HG02759 (cell line): ENCODE results near the gene C9orf43.
"Not testable (repeated sequence)": the region's sequence is repeated elsewhere in the genome, so short reads cannot be mapped to it uniquely, and the experiment has no call there.

Source experiments
- ATAC-seq: cut with Tn5 transposase; IDR thresholded peaks from one replicate; pipeline ENCODE4 v1.9.1; 2021; ENCODE audit warnings: mild to moderate bottlenecking, moderate library complexity; ENCODE audit not compliant: unreplicated experiment

C9orf43 gene, protein sequence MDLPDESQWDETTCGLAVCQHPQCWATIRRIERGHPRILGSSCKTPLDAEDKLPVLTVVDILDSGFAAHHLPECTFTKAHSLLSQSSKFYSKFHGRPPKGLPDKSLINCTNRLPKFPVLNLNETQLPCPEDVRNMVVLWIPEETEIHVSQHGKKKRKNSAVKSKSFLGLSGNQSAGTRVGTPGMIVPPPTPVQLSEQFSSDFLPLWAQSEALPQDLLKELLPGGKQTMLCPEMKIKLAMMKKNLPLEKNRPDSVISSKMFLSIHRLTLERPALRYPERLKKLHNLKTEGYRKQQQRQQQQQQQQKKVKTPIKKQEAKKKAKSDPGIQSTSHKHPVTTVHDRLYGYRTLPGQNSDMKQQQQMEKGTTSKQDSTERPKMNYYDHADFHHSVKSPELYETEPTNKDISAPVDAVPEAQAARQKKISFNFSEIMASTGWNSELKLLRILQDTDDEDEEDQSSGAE

DNA sequence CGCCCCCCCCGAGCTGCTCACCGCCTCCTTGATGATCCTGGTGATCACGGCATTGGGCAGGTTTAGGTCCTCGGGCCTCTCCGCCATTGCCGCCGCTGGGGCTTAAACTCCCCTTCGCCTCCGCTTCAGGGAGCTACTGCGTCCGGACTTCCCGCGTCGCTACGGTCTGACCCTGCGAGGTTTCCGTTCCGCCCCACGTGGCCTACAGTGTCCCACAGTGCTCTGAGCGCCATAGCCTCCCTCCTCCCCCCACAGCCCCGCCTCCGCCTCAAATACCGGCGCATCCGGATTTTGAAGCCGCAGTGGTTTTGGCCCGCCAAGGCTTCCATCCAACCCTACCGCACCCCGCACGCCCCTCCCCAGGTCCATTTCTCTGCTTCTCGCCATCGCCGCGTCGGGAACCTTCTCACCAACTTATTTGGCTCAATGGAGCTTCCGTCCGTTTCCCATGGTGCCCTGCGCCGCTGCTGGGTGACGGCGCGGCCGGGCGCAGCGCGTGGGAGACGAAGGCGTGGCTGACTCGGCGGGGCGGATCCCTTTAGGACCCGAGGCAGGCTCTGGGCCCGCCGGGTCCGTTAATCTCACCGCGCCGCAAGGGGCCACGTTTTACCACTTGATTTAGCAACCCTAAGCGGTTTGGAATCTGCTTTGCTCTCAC, at the start of gene C9orf43, which contains the start of gene POLE3:
Gene C9orf43, plus strand, starts transcription at position 541 of the 658 bp plus-strand sequence. CDS start 2,747 bp downstream, outside the sequence.
Gene POLE3, minus strand, starts transcription at position 469 of the 658 bp plus-strand sequence. Its CDS starts 382 bp downstream, at position 87.
- peak; percentile 92 for ATAC-seq

DNA sequence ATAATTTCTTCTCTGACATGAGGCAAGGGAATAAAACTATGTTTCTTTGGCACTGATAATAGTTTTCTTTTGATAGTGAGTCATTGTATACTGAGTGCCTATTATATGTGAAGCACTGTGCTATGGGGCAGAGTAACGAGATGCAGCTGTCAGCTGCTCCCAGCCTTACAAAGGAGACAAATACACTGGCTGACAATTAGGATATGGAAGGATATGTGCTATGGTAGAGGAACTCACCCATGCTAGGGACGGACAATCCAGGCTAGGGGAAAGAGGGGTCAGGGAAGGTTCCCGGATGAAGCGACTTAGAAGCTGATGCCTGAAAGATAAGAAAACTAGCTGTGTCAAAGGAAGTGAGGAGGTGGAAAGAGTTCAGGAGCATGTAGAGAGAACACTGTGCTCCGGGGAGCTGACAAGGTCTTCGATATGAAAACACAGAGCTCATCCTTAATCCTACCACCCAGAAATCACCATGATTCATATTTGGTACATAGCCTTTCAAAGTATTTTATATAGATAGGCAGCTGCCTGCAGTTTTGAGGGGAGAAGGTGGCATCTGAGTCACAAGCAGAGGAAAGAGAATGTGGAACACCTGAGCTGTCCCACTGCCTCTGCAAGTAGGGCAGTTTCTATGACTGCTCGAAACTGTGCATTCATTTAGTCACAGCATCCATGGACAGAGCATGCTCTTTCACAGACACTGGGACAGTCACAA, 49.1 kb upstream of the C9orf43 start:
- ATAC-seq, result no peak

DNA sequence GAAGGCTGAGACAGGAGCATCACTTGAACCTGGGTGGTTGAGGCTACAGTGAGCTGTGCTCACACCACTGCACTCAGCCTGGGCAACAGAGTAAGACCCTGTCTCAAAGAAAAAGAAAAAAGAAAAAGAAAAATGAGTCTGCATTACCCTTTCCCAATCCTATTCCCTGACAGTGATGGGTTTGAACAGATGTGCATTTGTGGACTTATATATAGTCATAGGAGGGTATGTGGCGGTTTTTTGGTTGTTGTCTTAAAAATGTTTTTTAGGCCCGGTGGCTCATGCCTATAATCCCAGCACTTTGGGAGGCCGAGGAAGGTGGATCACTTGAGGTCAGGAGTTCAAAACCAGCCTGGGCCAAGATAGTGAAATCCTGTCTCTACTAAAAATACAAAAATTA, 47.2 kb upstream of the C9orf43 start:
- ATAC-seq, result no peak

DNA sequence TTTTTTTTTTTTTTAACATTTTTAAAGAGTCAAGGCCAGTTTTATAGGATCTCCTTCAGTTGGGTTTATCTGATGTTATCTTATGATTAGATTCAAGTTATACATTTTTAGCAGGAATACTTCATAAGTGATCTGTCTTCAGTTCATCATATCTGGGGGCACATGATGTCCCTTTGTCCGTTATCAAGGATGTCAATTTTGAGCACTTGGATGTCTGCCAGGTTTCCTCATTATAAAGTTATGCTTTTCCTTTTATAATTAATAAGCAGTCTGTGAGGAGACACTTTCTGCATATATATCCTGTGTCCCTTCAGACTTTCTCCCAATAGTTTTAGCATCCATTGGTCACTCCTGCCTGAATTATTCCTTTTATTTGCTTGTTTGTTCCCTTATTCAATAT, 45.6 kb upstream of the C9orf43 start:
- no peak for ATAC-seq

DNA sequence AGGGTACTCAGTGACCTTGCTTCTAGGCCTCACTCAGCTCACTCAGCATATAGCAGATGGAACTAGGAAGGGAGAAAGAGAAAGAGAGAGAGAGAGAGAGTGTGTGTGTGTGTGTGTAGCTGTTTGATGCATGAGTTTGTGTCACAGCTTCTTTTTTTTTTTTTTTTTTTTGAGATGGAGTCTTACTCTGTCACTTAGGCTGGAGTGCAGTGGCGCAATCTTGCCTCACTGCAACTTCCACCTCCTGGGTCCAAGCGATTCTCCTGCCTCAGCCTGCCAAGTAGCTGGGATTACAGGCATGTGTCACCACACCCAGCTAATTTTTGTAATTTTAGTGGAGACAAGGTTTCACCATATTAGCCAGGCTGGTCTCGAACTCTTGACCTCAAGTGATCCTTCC, 44.9 kb upstream of the C9orf43 start:
- not testable (repeated sequence) for ATAC-seq

DNA sequence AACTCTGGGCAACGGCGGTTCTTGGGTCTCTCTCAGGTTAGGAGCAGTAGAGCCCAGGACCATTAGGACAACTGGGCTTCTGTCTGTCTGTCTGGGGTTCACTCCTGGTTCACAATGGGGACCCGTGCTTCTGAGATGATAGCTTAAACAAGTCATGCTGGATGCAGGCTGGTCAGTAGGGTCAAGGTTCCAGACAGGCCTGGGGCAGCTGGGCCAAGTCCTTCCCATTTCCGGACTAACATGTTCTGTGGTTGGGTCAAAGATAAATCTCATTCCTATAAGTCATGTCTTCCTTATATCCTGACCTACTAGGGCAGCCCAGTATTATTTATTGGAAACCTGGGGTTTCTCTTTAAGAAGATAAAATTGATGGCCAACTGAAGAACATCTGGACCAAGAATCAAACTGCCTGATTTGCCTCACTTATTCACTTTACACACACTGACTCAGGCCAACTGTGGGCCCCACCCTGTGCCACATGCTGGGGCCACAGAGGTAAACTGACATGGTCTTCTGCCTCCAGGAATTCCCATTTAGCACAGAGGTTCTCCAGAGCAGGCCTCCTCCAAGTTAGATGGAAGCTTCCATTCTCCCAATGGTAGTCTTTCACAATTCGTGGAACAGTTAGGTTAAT, 42.1 kb upstream of the C9orf43 start:
- no peak for ATAC-seq

DNA sequence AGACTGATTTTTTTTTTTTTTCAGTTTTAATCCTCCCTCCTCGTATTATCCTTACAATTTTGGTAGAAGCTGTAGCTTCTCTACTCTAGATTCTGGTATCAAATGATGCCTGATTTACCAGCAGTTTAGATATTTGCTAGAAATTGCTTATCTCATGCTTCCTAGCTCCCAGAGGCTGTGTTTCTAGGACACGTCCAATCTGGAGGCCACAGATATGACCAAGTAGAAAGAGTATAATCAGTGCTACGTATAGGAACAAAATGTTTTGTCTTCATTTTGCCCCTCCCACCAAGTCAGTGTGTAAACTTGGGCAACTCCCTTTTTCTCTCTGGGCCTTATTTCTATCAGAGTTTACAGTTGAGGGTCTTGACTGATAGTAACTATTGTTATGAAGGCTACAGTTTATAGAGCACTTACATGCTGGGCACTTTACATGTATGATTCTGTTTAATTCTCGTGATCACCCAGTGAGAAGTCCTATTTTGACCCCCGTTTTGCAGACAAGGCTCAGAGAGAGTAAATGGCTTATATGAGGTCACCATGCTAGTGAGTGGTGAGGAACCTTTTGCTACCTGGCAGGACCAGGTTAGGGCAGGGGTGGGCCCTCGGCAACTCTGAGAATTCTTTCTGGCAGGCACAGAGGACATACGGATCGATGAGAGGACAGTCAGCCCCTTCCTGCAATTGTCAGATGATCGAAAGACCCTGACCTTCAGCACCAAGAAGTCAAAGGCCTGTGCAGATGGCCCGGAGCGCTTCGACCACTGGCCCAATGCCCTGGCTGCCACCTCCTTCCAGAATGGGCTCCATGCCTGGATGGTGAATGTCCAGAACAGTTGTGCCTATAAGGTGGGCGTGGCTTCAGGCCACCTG, 41.3 kb upstream of the C9orf43 start:
- no peak for ATAC-seq

DNA sequence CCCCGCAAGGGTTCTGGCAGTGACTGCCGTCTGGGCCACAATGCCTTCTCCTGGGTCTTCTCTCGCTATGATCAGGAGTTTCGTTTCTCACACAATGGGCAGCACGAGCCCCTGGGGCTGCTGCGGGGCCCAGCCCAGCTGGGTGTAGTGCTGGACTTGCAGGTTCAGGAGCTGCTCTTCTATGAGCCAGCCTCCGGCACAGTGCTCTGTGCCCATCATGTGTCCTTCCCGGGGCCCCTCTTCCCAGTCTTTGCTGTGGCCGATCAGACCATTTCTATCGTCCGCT, 40.7 kb upstream of the C9orf43 start:
- no peak for ATAC-seq

DNA sequence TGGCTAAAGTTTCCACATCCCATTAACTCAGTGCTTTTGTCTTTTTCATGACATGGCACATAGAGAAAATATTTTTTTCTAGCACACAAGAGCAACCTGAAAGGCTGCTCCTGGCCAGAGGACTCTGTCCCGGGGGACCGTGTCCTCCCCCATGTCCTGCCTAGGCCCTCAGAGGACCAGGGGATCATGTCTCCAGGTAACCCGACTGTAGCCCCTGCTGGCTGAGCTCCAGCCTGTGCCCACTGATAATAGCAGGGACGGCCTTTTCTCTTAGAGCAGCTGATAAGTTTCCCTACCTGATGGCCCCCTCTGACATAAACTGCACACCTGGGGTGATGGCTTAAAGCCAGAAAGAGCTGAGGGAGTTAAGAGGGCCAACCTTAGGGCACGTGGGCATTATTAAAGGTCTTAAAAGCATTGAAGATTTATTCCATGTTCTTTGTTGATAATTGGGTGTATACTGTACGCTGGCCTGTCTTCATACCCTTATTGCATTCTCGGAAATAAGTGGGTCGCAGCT, 39.7 kb upstream of the C9orf43 start:
- ATAC-seq, result no peak

DNA sequence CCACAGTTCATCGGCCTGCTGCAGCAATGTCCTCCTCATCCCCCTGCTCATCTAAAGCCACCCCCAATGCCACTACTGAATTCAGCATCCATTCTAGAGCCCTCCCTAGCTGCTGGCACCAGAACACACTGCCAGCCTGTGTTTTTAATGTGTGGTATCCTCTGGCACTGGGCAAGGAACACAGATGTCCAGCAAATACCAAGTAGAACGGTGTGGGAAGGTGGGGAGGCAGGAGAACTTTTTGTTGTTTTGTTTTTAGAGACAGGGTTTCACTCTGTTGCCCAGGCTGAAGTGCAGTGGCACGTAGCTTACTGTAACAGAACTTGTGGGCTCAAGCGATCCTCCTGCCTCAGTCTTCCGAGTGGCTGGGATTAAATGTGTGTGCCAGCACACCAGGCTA, 38.5 kb upstream of the C9orf43 start:
- ATAC-seq, result no peak

DNA sequence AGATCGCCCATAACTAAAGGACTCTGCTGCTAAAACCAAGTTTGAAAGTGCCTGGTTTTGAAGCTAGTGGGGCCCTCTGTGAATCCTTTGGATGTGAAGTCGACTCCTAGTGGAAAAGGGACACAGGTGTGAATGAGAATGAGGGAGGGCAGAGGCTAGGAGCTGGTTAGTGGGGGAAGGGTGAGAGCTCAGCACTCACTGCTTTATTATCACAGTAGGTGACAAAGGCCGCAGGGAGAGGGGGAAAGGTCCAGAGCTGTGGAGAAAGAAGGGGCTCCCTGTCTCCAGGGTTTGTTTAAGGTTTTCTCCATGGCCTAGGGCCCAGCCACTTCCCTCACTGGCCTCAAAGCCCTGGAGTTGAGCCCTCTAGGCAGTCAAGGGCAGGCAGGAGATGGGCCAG, 37.3 kb upstream of the C9orf43 start:
- ATAC-seq, result no peak

DNA sequence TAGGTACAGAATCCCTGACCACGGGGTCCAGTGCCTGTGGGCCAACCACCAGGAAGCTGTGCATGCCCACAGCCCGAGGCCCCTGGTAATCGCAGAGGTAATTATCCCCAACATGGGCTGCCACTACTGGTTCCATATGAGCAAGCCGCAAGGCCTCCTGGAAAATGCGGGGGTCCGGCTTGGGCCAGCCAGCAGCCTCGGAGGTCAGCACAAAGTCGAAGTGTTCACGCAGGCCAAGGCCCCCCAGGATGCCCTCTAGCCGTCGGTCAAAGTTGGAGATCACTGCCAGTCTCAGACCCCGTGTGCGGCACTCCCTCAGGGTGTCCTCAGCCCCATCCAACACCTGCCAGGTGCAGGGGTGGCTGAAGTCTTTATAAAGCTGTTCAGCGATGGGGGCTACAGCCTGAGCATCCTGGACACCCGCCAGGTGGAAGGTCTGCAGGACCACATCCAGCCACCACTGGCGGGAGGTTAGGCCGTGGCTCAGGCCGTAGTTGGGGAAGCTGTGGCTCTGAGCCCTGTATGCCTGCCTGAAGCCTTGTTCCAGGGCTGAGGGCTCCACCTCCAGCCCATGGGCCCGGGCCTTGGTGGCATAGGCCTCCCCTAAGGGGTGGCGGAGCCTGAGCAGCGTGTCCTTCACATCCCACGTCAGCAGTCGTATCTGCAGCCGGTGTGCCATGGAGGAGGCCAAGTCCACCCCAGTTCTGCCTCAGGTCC, 36.7 kb upstream of the C9orf43 start:
- no peak for ATAC-seq

DNA sequence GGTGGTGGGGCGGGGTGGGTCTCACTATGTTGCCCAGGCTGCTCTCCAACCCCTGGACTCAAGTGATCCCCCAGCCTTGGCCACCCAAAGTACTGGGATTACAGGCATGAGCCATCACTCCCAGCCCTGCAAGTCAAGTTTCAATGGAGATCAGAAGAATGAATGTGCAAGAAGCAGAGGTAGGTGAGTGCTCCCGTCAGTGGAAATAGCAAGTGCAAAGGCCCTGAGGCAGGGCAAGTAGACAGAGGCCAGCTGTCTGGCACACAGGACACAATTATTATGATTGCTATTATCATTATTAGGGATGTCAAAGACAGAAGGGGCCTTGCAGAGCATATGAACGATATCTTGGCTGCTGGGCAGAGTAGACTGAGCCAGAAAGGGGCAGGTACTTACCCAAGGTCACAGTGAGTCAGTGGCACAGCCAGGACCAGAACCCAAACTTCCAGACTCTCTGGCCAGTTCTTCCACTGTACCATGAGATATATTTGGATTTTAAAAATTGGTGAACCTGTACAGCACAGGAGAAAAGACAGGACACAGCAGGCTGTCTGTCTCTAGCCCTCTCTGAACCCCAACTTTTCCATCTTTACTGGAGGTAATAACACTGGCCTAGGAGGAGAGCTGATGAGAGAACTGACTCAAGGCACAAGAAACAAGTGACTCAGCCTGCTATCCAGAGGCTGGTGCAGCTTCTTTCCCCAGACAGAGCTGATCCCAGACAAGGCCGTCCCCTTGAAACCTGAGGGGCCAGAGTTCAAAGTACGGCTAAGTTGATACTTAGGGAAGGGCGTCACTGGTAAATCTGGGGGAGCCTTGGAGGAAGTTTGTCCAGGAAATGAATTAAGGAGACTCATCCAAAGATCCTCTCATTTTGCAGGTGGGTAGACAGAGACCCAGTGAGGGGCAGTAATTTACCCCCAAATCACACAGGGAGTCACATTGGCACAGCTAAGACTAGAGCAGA, 35.2 kb upstream of the C9orf43 start:
- no peak for ATAC-seq

DNA sequence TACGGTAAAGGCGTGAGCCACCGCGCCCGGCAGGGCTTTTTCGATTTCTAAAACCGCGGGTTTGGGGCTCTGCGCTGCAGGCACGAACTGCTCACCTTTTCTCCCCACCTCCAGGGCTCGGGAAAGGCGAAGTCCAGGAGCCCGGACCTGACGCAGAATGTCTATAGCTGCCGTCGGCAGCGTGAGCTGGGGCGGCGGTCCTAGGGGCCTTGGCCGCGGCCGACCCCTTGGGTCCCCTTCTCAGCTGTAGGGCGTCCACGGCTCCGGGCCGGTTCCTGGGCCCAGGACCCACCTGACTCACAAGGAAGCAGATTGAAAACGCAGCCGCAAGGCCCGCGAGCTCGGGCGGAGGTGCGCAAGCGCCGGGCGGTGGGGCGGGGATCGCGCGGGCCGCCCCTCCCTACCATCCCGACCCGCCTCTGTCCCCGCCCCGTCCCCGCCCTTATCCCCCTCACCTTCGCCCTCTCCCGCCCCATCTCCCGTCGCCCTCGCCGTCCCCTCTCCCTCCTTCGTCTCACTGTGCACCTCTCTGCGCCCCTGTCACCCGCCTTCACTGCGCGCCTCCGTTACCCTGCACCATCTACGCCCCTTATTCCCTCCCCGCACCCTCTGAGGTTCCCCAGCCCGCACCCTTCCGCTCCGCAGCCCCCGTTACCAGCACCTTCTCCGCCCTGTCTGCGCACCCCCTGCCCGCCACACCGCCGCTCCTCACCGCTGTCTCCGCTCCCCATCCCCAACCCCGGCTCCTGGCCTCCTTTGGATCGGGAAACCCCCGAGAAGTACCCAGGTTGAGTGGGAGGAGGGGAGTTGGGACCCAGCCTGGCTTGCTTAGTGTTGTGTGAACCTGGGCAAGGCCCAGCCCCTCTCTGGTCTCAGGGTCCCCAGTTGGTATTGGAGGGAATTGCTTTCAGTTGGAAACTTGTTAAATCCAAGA, 33.6 kb upstream of the C9orf43 start, which contains the start of gene HDHD3:
Gene HDHD3, minus strand, starts transcription at position 353 of the 934 bp plus-strand sequence. CDS start 2,632 bp downstream, outside the sequence.
- peak; percentile 87 for ATAC-seq

DNA sequence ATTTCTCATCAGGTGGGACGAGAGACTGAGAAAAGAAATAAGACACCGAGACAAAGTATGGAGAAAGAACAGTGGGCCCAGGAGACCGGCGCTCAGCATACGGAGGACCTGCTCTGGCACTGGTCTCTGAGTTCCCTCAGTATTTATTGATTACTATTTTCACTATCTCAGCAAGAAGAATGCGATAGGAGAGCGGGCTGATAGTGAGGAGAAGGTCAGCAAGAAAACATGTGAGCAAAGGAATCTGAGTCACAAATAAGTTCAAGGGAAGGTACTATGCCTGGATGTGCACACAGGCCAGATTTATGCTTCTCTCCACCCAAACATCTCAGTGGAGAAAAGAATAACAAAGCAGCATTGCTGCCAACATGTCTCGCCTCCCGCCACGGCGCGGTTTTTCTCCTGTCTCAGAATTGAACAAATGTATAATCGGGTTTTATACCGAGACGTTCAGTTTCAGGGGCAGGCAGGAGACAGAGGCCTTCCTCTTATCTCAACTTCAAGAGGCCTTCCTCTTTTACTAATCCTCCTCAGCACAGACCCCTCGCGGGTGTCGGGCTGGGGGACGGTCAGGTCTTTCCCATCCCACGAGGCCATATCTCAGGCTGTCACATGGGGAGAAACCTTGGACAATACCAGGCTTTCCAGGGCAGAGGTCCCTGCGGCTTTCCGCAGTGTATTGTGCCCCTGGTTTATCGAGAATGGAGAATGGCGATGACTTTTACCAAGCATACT, 31.3 kb upstream of the C9orf43 start:
- ATAC-seq, result not testable (repeated sequence)

DNA sequence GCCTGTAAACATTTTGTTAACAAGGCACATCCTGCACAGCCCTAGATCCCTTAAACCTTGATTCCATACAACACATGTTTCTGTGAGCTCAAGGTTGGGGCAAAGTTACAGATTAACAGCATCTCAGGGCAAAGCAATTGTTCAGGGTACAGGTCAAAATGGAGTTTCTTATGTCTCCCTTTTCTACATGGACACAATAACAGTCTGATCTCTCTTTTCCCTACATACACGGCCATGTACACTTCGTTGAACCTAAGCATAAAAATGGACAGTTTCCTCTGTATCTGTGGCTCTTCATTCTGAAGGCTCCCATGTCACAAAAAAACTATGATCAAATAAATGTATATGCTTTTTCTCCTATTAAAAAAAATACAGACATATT, 30.7 kb upstream of the C9orf43 start:
- ATAC-seq, result not testable (repeated sequence)
